A673 (cell line): ENCODE results near the gene F8. TPM values are rescaled to one million over a fixed set of nuclear protein-coding genes. Genes with fewer than 3 reads are reported as not detected.

ENCODE experiments used
- BruUV-seq: library from RNA; stranded (reverse); fragments of 400-500 nt; replicated peaks from 2 replicates; lab custom pipeline; 2021; lab: Mats Ljungman, UMichigan
- CTCF ChIA-PET: fragments of 300-600 bp; sonication (Branson Sonifier 250); formaldehyde crosslinking; loops from one replicate; lab custom pipeline; 2022; ENCODE audit warnings: antibody characterized with exemption; lab: Charles Lee
- POLR2A ChIA-PET: fragments of 300-600 bp; sonication (Branson Sonifier 250); formaldehyde crosslinking; loops from one replicate; lab custom pipeline; 2022; ENCODE audit warnings: antibody characterized with exemption; ENCODE audit not compliant: low non-redundant PET; lab: Charles Lee
- DNase-seq: peaks from one replicate; pipeline ENCODE4 v3.0.0-alpha.2; 2015; ENCODE audit warnings: low spot score
- H3K27ac ChIP-seq: fragments of 200-600 bp; sonication (generic); 2 replicates; pipeline ENCODE4 v1.5.1; 2016; ENCODE audit warnings: mixed run types, low read depth, mild to moderate bottlenecking, mixed read lengths, antibody characterized with exemption, low read length; ENCODE audit not compliant: poor library complexity, severe bottlenecking
- H3K27me3 ChIP-seq: fragments of 200-600 bp; sonication (generic); replicated peaks from 2 replicates; pipeline ENCODE4 v1.6.1; 2017; ENCODE audit warnings: mixed run types, low read depth, mild to moderate bottlenecking, mixed read lengths, antibody characterized with exemption, low read length; ENCODE audit not compliant: insufficient read depth, poor library complexity
- H3K36me3 ChIP-seq: fragments of 200-600 bp; sonication (generic); 2 replicates; pipeline ENCODE4 v1.6.1; 2016; ENCODE audit warnings: mixed run types, mild to moderate bottlenecking, mixed read lengths, antibody characterized with exemption, low read length; ENCODE audit not compliant: insufficient read depth, poor library complexity, severe bottlenecking
- H3K4me1 ChIP-seq: fragments of 200-600 bp; sonication (generic); 2 replicates; pipeline ENCODE4 v1.6.1; 2017; ENCODE audit warnings: mixed run types, mild to moderate bottlenecking, mixed read lengths, antibody characterized with exemption, low read length; ENCODE audit not compliant: insufficient read depth, poor library complexity, severe bottlenecking
- H3K4me3 ChIP-seq: fragments of 200-600 bp; sonication (generic); 2 replicates; pipeline ENCODE4 v1.5.1; 2016; ENCODE audit warnings: low read depth, mixed run types, mild to moderate bottlenecking, mixed read lengths, low read length; ENCODE audit not compliant: poor library complexity, severe bottlenecking
- H3K9me3 ChIP-seq: fragments of 200-600 bp; sonication (generic); 2 replicates; pipeline ENCODE4 v1.6.1; 2016; ENCODE audit warnings: mixed run types, low read depth, mild to moderate bottlenecking, mixed read lengths, antibody characterized with exemption, low read length; ENCODE audit not compliant: poor library complexity, severe bottlenecking
- CTCF ChIP-seq: fragments of 300-800, 200-600 bp; sonication (generic); conservative IDR thresholded peaks from 2 replicates; pipeline ENCODE4 v1.5.1; 2017; ENCODE audit warnings: low read depth, mild to moderate bottlenecking, antibody characterized with exemption, low read length, moderate library complexity, mixed read lengths
- EZH2 ChIP-seq: fragments of 200-600 bp; sonication (generic); IDR thresholded peaks from 2 replicates; pipeline ENCODE4 v1.6.1; 2017; ENCODE audit warnings: borderline replicate concordance, low read depth, mild to moderate bottlenecking, mixed read lengths, antibody characterized with exemption, low read length; ENCODE audit not compliant: poor library complexity, severe bottlenecking
- intact Hi-C: fragments of 100-400 bp; cut with micrococcal nuclease; formaldehyde crosslinking; loops from one replicate; pipeline ENCODE4 v1.10.0; 2022; ENCODE audit not compliant: unreplicated experiment
- total RNA-seq: library from RNA; stranded (reverse); gene quantifications from 2 replicates; pipeline ENCODE4 v1.2.3, GENCODE V29; 2021

Gene F8
- total RNA-seq, 1 experiment from 2014 or later: 1.1 TPM

- Histone ChIP-seq H3K36me3 (no peaks in the 10 kb centered on the region), H3K4me1 (no peaks in the 10 kb centered on the region), H3K4me3 (no peak overlapping the region), H3K27me3 (no peaks in the 10 kb centered on the region), H3K9me3 (no peaks in the 10 kb centered on the region), H3K27ac (no peak overlapping the region)
- TF ChIP-seq CTCF (no peak), EZH2 (no peak)
- ChIA-PET CTCF (no interaction called here), POLR2A (no interaction called here)
- BruUV-seq: no TSS peak
- intact Hi-C loops: no loop called here
- DNase-seq: no peak
Measured at GRCh38 chrX:154990496-154990895, 32.0 kb downstream of the F8 start.

- no peaks in the 10 kb centered on the region for H3K27me3 ChIP-seq
- no peak overlapping the region for H3K27ac ChIP-seq
- no peak overlapping the region for H3K4me3 ChIP-seq
- H3K4me1 ChIP-seq: no peaks in the 10 kb centered on the region
- no peaks in the 10 kb centered on the region for H3K9me3 ChIP-seq
- CTCF ChIA-PET: no interaction called here
- BruUV-seq: no TSS peak
- TF ChIP-seq CTCF: no peak
- TF ChIP-seq EZH2: no peak
- no peak for DNase-seq
- POLR2A ChIA-PET: no interaction called here
- no peaks in the 10 kb centered on the region for H3K36me3 ChIP-seq
- intact Hi-C loops: no loop called here
Measured at GRCh38 chrX:154988719-154989118, 33.8 kb downstream of the F8 start.

GRCh38 chrX:154987940-154988339, 34.6 kb downstream of the F8 start:
- ChIA-PET CTCF (no interaction called here), POLR2A (no interaction called here)
- Histone ChIP-seq H3K27me3 (no peaks in the 10 kb centered on the region), H3K27ac (no peak overlapping the region), H3K4me3 (no peak overlapping the region), H3K9me3 (no peaks in the 10 kb centered on the region), H3K4me1 (no peaks in the 10 kb centered on the region), H3K36me3 (no peaks in the 10 kb centered on the region)
- intact Hi-C loops: no loop called here
- DNase-seq: no peak
- no TSS peak for BruUV-seq
- no peak for TF ChIP-seq EZH2
- no peak for TF ChIP-seq CTCF
